Activated CD4-positive, alpha-beta T cell treated with anti-CD3 and anti-CD28 coated beads, Interleukin-2, amount 50 U/mL, for 1 hour (primary cell): ENCODE measurements around the gene MRPL1.

Experiments
- DNase-seq: peaks from one replicate; pipeline ENCODE4 v3.0.0-alpha.2; 2020

Gene MRPL1

DNA sequence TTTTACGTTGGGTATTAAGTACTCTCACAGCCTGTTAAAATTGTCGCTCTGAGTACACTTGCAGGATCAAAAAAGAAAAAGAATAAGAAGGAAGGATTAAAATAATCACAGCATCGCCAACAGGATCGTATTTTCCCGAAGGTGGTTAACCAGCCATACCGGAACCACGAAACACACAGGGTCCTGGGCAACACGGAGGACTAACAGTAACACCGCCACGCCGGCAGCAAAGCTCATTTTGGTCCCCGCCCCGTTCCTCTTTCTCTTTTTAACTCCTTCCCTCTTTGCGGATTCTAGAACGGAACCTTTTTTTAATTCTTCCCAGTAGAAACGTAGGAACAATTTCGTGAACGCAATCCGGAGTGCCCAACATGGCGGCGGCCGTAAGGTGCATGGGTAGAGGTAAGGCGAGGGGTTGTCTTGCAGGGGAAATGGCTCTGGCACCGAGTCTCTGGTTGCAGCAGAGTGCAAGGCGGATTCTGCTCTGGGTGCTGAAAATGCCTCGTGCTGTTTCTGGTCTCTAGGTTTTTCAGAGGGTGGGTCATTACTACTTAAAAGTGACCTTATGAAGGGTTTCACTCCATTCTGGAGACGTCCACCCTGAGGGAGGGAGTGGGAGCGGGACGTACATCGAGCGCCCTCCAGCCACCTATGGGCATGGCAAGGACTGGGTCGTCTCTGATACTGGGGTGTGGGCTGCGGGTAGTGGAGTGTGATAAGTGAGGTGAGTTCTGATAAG, at the start of gene MRPL1:
MRPL1 (plus strand) TSS at position 353 of the 739 bp plus-strand sequence; CDS start at position 372, 19 bp downstream.
- DNase-seq: peak; percentile 87

DNA sequence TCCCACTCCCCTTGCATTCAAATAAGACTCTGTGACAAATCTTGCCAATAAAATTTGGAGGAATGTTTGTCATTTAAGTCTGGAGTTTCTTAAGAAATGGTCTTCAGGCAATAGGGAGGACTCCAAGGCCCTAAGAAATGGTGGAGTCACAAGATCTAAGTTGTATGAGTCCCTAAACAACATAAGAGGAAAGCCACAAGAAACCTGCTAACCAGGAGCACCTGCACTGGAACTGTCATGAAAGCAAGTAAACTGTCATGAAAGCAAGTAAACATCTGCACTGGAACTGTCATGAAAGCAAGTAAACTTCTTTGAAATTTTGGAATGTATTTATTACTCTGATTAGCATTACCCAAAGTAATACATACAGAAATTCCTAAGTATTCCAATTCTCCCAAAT, 47.0 kb upstream of the MRPL1 start:
- no peak for DNase-seq

DNA sequence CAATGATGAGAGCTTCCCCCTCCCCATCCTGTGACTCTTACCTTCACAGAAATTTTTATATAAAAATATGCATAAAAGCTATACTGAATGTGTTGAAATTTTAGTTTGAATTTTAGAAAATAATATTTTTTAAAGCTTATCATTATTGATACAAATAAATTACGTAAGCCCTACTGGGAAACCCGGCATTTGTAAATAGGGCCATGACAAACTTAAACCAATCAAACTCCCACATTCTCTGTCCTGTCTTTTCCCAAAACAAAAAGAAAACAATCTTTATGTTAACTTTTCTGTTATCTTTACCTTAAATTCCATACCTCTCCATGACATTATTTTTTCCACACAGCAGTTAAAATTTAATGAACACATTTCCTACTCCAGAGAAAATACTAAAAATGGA, 46.1 kb upstream of the MRPL1 start:
- DNase-seq: no peak

DNA sequence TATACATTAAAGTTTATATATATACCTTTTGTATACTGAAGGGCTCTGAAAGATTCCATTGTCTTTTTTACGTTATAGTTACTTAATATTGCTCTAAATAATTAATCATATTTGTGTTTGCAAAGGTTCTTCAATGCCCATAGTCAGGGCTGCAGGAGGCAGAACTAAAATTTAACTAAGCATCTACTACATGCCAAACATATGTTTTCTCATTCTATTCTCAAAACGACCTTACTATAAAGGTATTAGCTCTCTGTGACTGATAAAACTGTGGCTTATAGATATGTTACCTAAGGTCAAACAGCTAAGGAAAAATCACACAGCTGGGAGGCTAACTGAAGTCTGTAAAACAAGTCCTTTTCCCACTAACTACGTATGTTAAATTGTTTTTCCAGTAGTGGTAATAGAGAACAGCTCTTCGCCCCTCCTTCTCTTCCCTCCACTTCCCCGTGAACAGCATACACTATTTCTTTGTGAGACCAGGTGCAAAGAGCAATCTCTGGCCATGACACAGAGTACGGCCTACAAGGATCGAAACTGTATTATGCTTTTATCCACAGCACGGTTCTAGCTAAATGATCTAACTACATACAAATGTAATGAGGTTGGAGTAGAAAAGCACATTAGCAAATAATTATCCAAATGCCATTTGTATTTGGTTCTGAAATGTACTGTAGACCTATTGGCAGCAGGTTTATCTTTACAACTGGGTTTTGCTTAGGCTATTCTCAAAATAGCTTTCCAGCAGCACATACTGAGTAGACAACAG, 45.1 kb upstream of the MRPL1 start:
- no peak for DNase-seq

DNA sequence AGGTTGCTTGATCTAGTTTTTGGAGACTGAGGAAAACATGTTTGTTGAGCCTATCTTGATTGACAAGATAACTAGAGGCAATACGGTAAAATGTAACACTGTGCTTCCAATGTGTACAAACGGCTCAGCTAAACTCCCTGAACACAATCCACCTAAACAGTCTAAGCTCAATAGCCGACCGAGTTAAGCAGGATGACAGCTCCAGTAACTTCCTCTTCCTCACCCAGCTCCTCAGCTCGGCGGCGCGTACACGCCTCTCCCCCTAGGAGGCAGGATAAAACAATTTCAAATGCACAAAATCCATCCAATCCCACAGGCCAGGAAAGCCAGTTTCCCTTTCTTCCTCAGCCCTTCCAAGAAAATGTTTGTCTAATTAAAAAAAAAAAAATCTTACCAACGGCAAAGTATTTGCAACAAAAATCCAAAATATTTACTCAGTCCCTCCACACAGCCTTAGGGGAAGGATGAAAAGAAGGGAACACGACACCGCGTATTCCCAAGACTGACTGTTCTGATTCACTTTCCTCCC, 44.5 kb upstream of the MRPL1 start:
- peak; percentile 36 for DNase-seq

DNA sequence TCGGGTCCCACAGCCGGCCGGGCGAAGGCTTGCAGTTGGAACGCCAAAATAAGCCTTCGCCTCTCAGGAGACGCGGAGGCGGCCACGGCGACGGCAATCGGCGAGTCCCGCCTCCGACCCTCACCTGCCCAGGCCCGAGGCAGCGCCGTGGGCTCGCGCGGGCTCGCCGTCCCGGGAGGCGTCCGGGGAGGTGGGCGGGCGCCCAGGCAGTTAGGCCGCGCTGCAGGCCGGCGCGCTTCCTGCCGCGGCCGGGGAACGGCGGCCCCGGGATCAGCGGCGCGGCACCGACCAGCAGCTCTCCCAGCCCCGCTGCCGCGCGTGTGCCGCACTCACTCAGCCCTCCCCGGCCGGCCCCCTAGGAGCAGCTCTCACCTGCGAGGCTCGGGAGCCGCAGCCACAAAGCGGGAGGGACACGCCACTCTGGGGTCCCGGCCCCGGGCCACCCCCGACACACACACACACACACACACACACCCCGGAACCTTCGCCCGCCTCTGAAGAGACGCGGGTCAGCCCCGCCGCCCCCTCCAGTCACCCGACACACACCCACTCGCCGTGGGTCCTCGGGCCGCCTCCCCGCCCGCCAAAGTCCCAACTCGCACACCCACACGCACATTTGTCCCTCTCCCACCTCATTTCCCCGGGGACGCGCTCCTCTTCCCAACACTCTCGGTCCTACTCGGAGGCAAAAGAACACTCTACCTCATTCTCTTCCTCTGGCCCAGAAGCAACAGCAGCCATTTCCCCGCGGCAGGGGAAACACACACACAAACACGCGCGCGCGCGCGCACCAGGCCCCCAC, 43.8 kb upstream of the MRPL1 start, which contains the start of gene CNOT6L:
CNOT6L (minus strand) TSS at position 767 of the 802 bp plus-strand sequence; CDS start at position 707, 60 bp downstream.
- peak; percentile 87 for DNase-seq

DNA sequence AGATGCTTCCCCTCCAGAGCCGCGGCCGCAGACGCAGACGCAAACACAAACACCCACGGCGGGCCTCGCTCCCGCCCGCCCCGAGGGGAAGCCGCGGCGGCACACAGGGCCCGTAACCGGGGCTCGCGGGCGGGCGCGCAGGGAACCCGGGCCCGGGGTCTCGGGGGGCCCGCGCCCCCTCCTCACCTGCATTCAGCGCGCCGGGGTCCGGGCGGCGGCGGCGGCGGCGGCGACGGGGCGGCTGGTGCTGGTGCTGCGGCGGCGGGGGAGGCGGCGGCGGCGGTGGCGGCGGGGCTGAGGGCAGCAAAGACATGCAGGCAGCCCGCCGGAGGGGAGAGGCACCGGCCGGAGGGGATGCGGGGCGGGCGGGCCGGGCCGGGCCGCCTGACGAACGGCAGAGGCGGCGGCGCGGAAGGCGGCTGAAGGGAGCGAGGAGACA, 43.2 kb upstream of the MRPL1 start:
- no peak for DNase-seq

DNA sequence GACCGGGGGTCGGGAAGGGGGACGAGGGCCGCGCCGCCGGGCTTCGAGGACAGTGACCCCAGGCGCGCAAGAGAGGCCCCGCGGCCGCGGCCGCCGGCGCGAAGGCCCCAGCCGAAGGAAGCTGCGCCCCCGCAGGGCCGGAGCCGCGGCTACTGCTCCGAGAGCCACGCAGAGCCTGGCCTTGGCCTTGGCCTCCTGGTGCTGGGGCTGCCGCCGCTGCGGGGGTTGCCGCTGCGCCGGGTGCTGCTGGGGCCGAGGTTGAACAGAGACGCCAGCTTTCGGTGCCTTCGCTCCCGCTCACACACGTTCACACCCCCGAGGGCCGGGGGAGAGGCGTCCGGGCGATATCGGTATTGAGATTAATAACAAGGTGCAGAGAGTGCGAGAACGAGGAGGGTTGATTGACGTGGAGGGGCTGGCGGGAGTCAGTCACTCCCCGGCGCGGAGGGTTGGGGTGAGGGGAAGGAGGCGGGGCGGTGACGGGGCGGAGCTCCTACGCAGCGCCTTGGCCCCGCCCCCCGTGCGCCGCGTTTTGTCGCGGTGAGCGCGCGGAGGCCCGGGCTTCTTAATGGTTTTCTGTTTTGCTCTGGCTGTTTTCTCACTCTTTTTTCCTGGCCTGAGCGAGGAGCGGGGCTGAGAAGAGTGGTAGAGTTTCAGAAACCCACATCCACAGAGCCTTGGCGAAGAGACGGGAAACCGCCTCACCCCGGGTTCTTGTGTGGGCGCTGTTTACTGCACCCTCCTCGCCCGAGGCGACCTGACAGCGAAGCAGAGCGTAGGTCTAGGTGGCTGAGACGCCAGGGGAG, 42.6 kb upstream of the MRPL1 start:
- peak; percentile 94 for DNase-seq

DNA sequence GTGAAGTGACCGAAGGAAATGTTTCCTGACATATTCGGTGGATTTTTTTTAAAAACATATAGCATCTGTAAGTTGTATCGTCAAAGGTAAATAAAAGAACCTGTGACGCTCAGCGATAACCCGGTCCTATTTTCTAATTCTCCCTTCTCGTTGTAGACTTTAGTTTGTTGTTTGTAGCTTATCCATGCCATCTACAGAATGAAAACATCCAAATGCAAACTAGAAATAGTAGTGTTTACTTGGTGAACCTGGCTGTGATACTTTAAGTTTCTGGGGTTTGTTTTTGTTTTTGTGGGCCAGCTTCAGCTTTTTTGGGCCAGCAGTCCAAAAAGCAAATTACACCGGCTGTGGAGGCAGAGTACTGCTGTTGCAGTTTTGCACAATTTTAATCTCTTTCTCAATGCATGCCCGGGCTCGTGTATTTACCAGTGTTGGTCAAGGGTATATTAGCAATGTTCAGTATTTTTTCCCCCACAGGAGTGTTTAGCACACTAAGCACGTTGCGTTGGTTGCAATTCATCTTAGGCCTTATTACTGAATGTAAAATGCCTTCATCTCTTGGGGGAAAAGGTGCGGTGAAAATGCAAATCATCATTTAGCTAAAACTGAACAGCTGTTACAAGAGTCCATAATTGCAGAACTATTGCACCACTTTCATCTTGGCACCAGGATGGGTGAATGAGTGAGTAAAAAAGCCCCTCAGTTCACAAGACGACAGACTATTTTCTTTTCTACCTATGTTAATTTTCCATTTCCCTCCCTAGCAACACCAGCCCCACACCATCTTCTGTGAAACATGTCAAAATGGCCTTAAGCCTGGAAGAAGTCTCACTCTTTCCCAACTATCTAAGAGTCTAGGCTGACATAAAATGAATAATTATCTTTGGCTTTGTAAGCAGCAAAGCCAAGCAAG, 41.7 kb upstream of the MRPL1 start:
- DNase-seq: no peak

DNA sequence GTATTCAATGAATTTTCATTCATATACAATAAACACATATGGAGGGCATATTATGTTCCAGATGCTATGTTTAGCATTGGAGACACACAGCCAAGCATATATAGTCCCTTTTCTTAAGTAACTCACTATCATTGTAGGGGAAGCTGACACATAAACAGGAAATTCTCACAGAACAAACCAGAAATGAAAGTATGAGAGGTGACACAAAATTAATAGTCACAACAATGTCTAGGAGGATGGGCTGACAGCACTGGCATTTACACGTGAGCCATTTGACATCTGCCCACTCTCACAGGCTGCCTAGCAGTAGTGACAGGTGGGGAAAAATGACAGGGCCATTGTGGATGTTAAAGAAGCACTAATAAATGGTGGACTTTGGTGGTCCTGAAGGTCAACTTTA, 40.9 kb upstream of the MRPL1 start:
- peak; percentile 40 for DNase-seq

DNA sequence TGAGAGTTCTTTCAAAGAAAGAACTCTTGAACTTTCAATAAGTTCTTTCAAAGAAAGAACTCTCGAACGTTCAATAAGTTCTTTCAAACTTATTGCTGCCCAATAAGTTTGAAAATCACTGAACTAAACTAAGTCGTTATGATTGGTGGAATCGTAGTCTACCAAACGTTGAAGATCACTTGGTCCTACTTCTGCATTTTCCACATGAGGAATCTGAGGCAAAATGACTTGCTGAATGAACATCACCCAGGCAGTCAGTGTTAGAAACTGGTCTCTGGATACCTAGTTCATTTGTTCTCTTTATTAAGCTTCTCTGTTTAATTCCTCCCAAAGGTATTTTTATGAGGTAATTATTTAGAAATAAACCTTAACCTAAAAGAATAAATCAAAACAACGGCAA, 36.4 kb upstream of the MRPL1 start:
- DNase-seq: no peak

DNA sequence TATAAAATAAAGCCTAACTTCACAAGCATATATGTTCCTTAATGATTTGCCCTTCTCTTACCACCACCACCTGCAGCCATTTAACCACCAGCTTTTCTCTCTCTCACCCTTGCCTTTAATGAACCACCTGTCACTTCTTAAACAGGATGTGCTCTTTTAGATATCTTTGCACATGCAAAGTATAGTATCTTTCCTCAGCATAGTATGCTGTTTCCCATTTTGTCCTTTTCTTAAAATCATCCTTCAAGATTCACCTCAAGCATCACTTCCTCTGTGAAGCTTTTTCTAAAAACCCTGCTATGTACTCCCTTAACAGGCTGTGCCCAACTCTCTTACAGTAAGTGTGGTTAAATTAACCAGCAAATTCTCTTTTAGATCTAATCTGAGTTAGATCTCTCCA, 35.3 kb upstream of the MRPL1 start:
- DNase-seq: no peak

DNA sequence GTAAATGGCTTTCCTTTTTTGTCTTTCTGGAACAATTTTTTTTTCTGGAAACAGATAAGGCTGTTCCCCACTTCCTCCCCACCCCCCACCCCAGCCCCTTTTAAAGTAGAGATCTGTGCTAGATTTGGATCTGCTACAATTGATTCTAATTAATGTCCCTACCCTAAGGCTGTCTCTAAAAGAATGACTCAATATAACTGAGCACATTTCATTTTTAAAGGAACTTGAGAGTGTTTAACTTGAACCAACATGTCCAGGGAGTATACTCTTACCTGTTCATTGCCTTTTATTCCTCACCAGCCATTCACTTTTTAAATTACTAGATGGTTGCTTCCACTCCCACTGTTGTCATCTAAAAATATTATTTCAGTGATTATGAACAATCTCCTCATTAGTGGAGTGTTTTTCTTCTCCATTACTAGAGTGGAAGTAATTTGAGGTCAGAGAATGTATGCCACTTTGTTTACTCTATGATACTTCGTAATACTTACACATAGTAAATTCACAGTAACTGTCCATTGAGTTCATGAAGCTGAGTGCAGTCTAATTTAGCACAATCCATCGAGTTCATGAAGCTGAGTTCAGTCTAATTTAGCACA, 29.4 kb upstream of the MRPL1 start:
- DNase-seq: no peak

DNA sequence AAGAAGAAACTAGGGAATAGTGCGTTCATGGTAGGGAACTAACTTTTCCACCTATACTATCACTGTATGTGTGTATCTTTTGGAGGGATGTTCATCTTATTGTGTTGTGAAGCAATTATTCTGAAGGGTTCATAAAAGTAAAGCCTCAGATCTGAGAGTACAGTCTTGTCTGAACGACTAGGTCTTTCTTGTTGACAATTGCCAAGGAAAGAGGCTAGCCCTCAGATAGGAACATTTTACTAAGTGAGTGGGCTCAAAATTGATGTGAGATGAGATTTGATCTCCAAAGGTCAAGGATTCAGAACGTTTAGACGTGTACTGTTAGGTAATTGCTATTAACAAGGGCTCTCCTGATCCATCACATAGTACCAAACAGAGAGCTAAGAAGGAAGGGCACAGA, 28.2 kb upstream of the MRPL1 start:
- DNase-seq: no peak

DNA sequence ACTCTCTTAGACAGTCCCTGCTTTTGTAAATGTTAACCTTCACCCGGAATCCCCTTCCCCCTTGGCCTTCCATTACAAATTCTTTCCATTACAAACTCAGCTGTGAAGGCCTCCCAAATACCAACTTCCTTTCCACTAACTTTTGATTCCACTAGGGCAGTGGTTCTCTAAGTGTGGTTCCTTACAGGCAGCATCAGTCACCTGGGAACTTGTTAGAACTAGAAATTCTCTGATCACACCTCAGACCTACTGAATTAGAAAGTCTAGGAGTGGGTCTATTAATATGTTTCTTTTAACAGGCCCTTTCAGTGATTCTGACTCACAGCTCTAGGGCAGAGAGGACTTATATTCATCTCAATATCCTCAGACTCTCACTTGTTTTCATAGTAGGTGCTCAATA, 19.0 kb upstream of the MRPL1 start:
- no peak for DNase-seq

DNA sequence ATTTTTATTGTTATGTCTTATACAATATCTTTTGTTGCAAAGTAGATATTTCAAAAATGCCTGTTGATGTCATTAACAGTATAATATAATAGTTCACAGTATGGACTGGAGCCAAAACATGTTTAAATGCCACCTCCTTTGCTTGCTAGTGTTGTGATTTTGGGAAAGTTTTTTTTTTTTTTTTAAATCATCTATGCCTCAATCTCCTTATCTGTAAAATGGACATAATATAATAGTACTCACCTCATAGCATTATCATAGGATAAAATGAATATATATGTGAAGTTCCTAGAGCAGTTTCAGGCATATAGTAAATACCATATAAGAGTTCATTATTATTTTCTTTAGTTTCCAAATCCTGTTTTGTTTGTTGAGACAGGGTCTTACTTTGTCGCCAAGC, 18.3 kb upstream of the MRPL1 start:
- no peak for DNase-seq

DNA sequence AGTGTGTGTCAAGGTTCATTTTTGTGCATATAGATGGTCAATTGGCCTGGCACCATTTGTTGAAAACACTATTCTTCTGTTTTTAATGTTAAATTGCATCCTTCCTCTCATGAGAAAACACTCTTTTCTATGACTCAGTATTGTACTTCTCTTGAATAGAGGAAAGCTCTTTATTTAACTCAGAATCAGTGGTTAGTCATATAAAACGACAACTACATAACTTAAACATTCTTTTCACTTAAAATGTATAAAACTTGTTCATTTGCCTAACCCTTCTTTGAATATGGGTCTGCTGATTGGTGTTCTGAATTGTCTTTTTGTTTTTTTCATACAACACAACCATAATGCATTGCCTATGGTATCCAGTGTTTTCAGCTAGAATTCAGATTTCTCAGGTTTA, 17.2 kb upstream of the MRPL1 start:
- DNase-seq: no peak

DNA sequence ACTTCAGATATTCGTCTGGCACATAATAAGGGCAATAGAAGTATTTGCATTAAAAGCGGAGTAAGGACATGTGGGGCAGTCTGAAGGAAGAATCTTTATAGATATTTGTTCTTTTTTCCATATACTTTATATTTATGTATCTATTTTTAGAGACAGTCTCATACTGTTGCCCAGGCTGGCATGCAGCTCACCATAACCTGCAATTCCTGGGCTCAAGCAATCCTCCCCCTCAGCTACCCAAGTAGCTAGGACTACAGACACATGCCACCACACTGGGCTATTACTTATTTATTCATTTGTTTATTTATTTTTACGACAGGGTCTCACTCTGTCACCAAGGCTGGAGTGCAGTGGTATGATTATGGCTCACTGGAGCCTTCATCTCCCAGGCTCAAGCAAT, 16.7 kb upstream of the MRPL1 start:
- no peak for DNase-seq

DNA sequence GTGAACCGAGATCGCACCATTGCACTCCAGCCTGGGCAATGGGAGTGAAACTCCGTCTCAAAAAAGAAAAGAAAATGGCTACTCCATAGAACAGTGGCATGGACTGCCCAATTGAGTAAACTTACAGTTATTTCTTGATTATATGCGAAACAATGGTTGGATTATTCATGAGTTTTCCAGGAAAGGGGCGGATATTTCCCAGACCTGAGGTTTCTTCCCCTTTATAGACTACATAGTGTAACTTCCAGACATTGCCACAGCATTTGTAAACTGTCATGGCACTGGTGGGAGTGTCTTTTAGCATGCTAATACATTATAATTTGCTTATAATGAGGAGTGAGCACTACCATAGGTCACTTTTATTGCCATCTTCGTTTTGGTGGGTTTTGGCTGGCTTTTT, 14.1 kb upstream of the MRPL1 start:
- no peak for DNase-seq

DNA sequence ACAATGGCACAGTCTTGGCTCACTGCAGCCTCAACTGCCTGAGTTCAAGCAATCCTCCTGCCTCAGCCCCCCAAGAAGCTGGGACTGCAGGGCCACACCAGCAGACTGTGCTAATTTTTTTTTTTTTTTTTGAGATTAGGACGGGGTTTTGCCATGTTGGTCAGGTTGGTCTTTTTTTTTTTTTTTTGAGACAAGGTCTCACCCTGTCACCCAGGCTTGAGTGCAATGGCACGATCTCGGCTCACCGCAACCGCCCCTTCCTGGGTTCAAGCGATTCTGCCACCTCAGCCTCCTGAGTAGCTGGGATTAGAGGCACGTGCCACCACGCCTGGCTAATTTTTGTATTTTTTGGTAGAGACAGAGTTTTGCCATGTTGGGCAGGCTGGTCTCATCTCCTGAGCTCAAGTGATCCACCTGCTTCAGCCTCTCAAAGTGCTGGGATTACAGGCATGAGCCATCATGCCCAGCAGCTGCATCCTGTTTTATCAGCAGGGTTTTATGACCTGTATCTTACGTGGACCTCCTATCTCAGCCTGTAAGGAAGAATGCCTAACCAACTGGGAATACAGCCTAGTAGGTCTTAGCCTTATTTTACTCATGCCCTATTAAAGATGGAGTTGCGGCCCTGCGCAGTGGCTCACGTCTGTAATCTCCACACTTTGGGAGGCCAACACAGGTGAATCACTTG, 13.2 kb upstream of the MRPL1 start:
- no peak for DNase-seq
